Neuronal stem cell (in vitro differentiated cells): ENCODE data around the gene EFCAB9. TPM values are rescaled to one million over a fixed set of nuclear protein-coding genes. Genes with fewer than 3 reads are reported as not detected.

Experiments used
- DNase-seq: peaks from one replicate; pipeline ENCODE4 v3.0.0-alpha.2; 2013; ENCODE audit warnings: low spot score
- H2AFZ ChIP-seq: one replicate; pipeline ENCODE4 v1.6.1; 2013; ENCODE audit warnings: mild to moderate bottlenecking, low read length, inconsistent platforms
- H2AK5ac ChIP-seq: 2 replicates; pipeline ENCODE4 v1.6.1; 2013; ENCODE audit warnings: low read depth, mild to moderate bottlenecking, inconsistent platforms, low read length, moderate library complexity, mixed read lengths
- H2BK120ac ChIP-seq: 2 replicates; pipeline ENCODE4 v1.6.1; 2013; ENCODE audit warnings: low read depth, mild to moderate bottlenecking, inconsistent platforms, low read length, moderate library complexity, mixed read lengths
- H2BK12ac ChIP-seq: one replicate; pipeline ENCODE4 v1.6.1; 2013; ENCODE audit warnings: low read length, inconsistent platforms
- H2BK15ac ChIP-seq: 2 replicates; pipeline ENCODE4 v1.6.1; 2013; ENCODE audit warnings: mild to moderate bottlenecking, low read length, inconsistent platforms, mixed read lengths
- H2BK5ac ChIP-seq: one replicate; pipeline ENCODE4 v1.6.1; 2013; ENCODE audit warnings: inconsistent platforms, mild to moderate bottlenecking, low read length, moderate library complexity
- H3K14ac ChIP-seq: one replicate; pipeline ENCODE4 v1.6.1; 2013; ENCODE audit warnings: low read length, inconsistent platforms
- H3K18ac ChIP-seq: 2 replicates; pipeline ENCODE4 v1.6.1; 2013; ENCODE audit warnings: low read length, inconsistent platforms
- H3K23ac ChIP-seq: 2 replicates; pipeline ENCODE4 v1.6.1; 2013; ENCODE audit warnings: low read depth, mild to moderate bottlenecking, mixed read lengths, low read length, inconsistent platforms; ENCODE audit not compliant: poor library complexity
- H3K27ac ChIP-seq: replicated peaks from 3 replicates; pipeline ENCODE4 v1.5.1; 2013; ENCODE audit warnings: low read length, inconsistent platforms
- H3K27me3 ChIP-seq, 3 experiments: 2 replicates each; pipeline ENCODE4 v1.6.1; 2013; ENCODE audit warnings: low read length in 3 of 3, mild to moderate bottlenecking in 2 of 3, inconsistent platforms in 1 of 3, low read depth in 1 of 3, mixed read lengths in 1 of 3, moderate library complexity in 1 of 3; ENCODE audit not compliant: control insufficient read depth in 3 of 3, insufficient read depth in 3 of 3
- H3K36me3 ChIP-seq, 2 donors: replicated peaks in 1 of 2; 2 replicates each; pipeline ENCODE4 v1.6.1; 2013; ENCODE audit warnings: low read length in 2 of 2; ENCODE audit not compliant: control insufficient read depth in 2 of 2, insufficient read depth in 2 of 2
- H3K4ac ChIP-seq: 2 replicates; pipeline ENCODE4 v1.6.1; 2013; ENCODE audit warnings: inconsistent platforms, mild to moderate bottlenecking, low read length, moderate library complexity
- H3K4me1 ChIP-seq, 2 donors: 1 replicate in 1 of 2; 2 replicates in 1 of 2; pipeline ENCODE4 v1.6.1; 2013; ENCODE audit warnings: low read length in 2 of 2, low read depth in 1 of 2; ENCODE audit not compliant: control insufficient read depth in 2 of 2, insufficient read depth in 1 of 2
- H3K4me2 ChIP-seq: one replicate; pipeline ENCODE4 v1.6.1; 2013; ENCODE audit warnings: mild to moderate bottlenecking, low read length, inconsistent platforms; ENCODE audit not compliant: insufficient read depth, poor library complexity, severe bottlenecking
- H3K4me3 ChIP-seq, 2 donors: 2 replicates each; pipeline ENCODE4 v1.5.1; 2013; ENCODE audit warnings: low read length in 2 of 2, mild to moderate bottlenecking in 2 of 2, inconsistent platforms in 1 of 2, moderate library complexity in 1 of 2
- H3K79me1 ChIP-seq: one replicate; pipeline ENCODE4 v1.6.1; 2013; ENCODE audit warnings: low read depth, mild to moderate bottlenecking, inconsistent platforms, low read length, moderate library complexity
- H3K9ac ChIP-seq: one replicate; pipeline ENCODE4 v1.6.1; 2013; ENCODE audit warnings: mild to moderate bottlenecking, low read depth, low read length, inconsistent platforms; ENCODE audit not compliant: poor library complexity
- H3K9me3 ChIP-seq, 2 donors: replicated peaks in 1 of 2; 2 replicates each; pipeline versions ENCODE3 to v1.6.1; 2013; ENCODE audit warnings: low read length in 2 of 2, mild to moderate bottlenecking in 2 of 2, inconsistent platforms in 1 of 2, low read depth in 1 of 2, mixed read lengths in 1 of 2, moderate library complexity in 1 of 2; ENCODE audit not compliant: control insufficient read depth in 2 of 2, insufficient read depth in 1 of 2
- H4K8ac ChIP-seq: one replicate; pipeline ENCODE4 v1.6.1; 2013; ENCODE audit warnings: low read depth, mild to moderate bottlenecking, inconsistent platforms, low read length, moderate library complexity
- H4K91ac ChIP-seq: one replicate; pipeline ENCODE4 v1.6.1; 2013; ENCODE audit warnings: low read length, low read depth, mild to moderate bottlenecking, inconsistent platforms; ENCODE audit not compliant: poor library complexity
- WGBS, 2 donors: extraction: QIAGEN DNeasy Blood & Tissue Kit; methylation state at CpG; one replicate each; pipeline ENCODE4 v1.1.7; 2013; ENCODE audit warnings: missing lambda C conversion rate in 2 of 2, mixed read lengths in 1 of 2; ENCODE audit not compliant: insufficient read length in 2 of 2, insufficient replicate concordance in 1 of 2; ENCODE audit errors: extremely low coverage in 2 of 2; 5-methylcytosine and 5-hydroxymethylcytosine counted together
- polyA plus RNA-seq, 2 experiments: library from polyadenylated mRNA; stranded (reverse); fragments of 200-250 nt; gene quantifications; one replicate each; pipeline ENCODE4 v1.2.3, GENCODE V29; 2013

EFCAB9 gene
- 0.15 TPM for polyA plus RNA-seq (2013, experiment 1 of 2)
- 0.47 TPM for polyA plus RNA-seq (2013, experiment 2 of 2)

DNA sequence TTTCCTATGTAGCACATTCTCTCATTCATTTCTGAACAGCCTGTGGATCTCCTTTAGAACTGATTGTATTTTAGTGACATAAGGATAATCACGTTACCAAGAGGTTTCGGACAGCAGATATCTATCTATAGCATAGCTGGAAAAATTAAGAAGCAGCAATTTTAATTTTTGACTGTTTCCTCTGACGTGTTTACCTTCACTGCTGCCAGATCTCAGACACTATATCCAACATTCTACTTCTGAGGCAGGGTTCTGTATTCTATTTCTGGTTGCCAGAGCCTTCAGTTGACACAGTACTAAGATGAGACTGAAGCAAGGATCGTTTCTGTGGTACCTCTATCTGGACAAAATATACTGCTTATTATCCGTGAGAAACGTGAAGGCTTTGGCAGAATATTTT lies at the start of gene EFCAB9:
Gene EFCAB9 (plus strand): TSS at position 301 of the 400 bp plus-strand sequence. CDS start 1 bp downstream, at position 302.
- Histone ChIP-seq H2BK5ac (no peak within 1 kb of the TSS), H3K4me2 (no peak within 1 kb of the TSS), H2AFZ (no peak within 1 kb of the TSS), H2BK120ac (no peak within 1 kb of the TSS), H3K79me1 (no peaks in the 10 kb centered on the region), H3K27me3 (no peaks in the 10 kb centered on the region), H2BK12ac (no peak within 1 kb of the TSS), H3K4me1 (no peaks in the 10 kb centered on the region), H3K14ac (no peak within 1 kb of the TSS), H3K36me3 (no peaks in the 10 kb centered on the region), H3K18ac (no peak within 1 kb of the TSS), H3K27ac (no peak within 1 kb of the TSS), H2AK5ac (no peak within 1 kb of the TSS), H4K8ac (no peak within 1 kb of the TSS), H3K4ac (no peak within 1 kb of the TSS), H3K9me3 (no peaks in the 10 kb centered on the region), H4K91ac (no peak within 1 kb of the TSS), H3K23ac (no peak within 1 kb of the TSS), H3K9ac (no peak within 1 kb of the TSS), H3K4me3 (no peak within 1 kb of the TSS), H2BK15ac (no peak within 1 kb of the TSS)
- DNase-seq, result no peak
- WGBS, 2 donors, result no CpG with 5 or more reads among the region's 6 CpGs

DNA sequence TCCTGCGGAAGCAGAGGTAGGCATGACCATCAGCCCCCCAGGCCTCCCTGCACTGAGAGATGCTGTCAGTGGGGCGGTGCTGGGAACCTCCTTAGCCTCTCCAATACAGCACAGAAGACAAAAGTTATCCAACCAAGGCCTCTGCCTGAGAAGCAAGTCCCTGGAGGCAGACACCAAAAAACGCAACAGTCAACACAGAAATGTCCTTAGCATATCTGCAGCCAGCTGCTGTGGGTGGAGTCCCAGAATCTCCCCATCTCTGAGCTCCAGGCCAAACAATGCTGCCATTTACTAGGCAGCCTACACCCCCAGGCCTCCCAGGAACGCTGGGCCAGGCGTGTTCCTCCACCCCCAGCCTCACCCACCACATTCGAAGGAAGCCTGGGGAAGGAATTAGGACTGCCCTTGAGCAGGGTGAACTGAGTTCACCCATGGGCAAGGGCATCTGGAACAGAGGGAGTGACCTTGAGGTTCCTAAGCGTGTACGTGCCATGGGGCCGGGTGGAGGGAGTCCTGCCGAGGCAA lies 49.6 kb upstream of the EFCAB9 start:
- H3K4me3 ChIP-seq, result no peak overlapping the region
- H3K4me1 ChIP-seq, result peaks cover 4 to 7% of the 10 kb centered on the region in 2 donors
- no peak overlapping the region for H3K14ac ChIP-seq
- H3K27me3 ChIP-seq, result no peaks in the 10 kb centered on the region
- no peaks in the 10 kb centered on the region for H3K36me3 ChIP-seq
- H4K8ac ChIP-seq, result no peak overlapping the region
- H4K91ac ChIP-seq, result no peak overlapping the region
- H2BK12ac ChIP-seq, result no peak overlapping the region
- no peak overlapping the region for H3K4ac ChIP-seq
- H2BK15ac ChIP-seq, result no peak overlapping the region
- H3K79me1 ChIP-seq, result no peaks in the 10 kb centered on the region
- no CpG with 5 or more reads among the region's 10 CpGs for WGBS, 2 donors
- no peak overlapping the region for H3K23ac ChIP-seq
- no peak overlapping the region for H3K9ac ChIP-seq
- no peak overlapping the region for H2BK120ac ChIP-seq
- no peak overlapping the region for H3K27ac ChIP-seq
- no peaks in the 10 kb centered on the region for H3K9me3 ChIP-seq
- no peak overlapping the region for H3K18ac ChIP-seq
- no peak overlapping the region for H2AFZ ChIP-seq
- no peak for DNase-seq
- H2BK5ac ChIP-seq, result no peak overlapping the region
- H3K4me2 ChIP-seq, result no peak overlapping the region
- no peak overlapping the region for H2AK5ac ChIP-seq

DNA sequence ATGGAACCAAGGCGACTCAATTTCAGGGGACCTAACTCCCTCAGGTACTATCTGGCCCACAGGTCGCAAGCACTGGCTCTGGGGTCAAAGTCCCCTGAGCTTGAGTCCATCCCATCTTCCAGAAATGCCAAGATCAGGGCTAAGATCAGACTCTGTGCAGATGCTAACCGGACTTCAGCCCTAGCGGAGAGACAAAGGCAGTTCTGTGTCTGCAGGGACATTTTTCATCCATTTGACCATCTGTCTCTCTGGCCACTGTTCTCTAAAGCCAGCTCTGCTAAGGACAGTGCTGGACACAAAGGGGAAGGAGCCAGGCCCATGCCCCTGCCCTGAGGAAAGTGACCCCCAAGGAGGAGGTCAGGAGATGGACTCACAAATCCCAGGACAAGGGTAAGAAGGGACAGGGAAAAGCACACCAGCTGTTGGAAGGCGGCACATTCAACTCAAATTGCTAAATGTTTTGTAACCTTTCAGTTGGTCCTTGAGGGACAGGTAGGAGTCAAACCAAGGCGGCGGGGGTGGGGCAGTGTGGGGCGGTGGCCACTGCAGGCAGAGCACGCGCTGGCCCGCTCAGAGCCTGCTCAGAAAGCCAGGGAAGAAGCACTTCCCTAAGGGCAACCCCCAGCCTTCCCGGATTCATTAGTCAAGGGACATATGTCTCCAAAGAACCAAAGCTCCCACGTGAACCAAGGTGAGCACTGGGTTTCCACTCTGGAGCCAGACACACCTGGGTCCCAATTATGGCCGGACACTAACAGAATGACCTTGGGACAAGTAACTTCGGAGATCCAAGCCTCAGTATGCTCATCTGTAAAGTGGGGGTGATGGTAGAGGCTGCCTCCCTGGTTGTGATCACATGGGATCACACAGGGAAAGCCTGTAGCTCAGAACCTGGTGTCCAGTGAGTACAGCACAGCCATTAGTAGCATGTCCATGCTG lies 48.8 kb upstream of the EFCAB9 start:
- Histone ChIP-seq H3K14ac (no peak overlapping the region), H3K23ac (no peak overlapping the region), H2AFZ (no peak overlapping the region), H3K9ac (no peak overlapping the region), H2BK12ac (no peak overlapping the region), H2BK120ac (no peak overlapping the region), H3K4ac (no peak overlapping the region), H3K4me1 (peaks cover 4 to 7% of the 10 kb centered on the region in 2 donors), H2BK15ac (peak overlapping the region; percentile 14), H3K9me3 (no peaks in the 10 kb centered on the region), H3K27ac (no peak overlapping the region), H2AK5ac (peak overlapping the region; percentile 34), H4K8ac (no peak overlapping the region), H3K4me3 (peak overlapping the region in 1 of 2 donors; percentile 69), H3K36me3 (no peaks in the 10 kb centered on the region), H3K79me1 (no peaks in the 10 kb centered on the region), H3K4me2 (no peak overlapping the region), H3K27me3 (no peaks in the 10 kb centered on the region), H3K18ac (no peak overlapping the region), H4K91ac (no peak overlapping the region), H2BK5ac (no peak overlapping the region)
- no CpG with 5 or more reads among the region's 15 CpGs for WGBS, 2 donors
- no peak for DNase-seq
